Endodermal cell (in vitro differentiated cells): ENCODE data around the gene SBK1. TPM values are rescaled to one million over a fixed set of nuclear protein-coding genes. Genes with fewer than 3 reads are reported as not detected.

ENCODE experiments used
- DNase-seq: peaks from one replicate; pipeline ENCODE4 v3.0.0-alpha.2; 2017
- H3K27ac ChIP-seq: 2 replicates; pipeline ENCODE4 v1.5.1; 2013; ENCODE audit warnings: mild to moderate bottlenecking, low read depth, low read length, moderate library complexity
- H3K27me3 ChIP-seq: 2 replicates; pipeline ENCODE4 v1.6.1; 2013; ENCODE audit warnings: mild to moderate bottlenecking, low read length, moderate library complexity; ENCODE audit not compliant: insufficient read depth, control insufficient read depth, poor library complexity, severe bottlenecking
- H3K36me3 ChIP-seq: 2 replicates; pipeline ENCODE4 v1.7.0; 2013; ENCODE audit warnings: mild to moderate bottlenecking, low read length, moderate library complexity; ENCODE audit not compliant: control insufficient read depth, insufficient read depth
- H3K4me1 ChIP-seq: one replicate; pipeline ENCODE4 v1.7.0; 2013; ENCODE audit warnings: low read length; ENCODE audit not compliant: control insufficient read depth, insufficient read depth
- H3K4me3 ChIP-seq: 2 replicates; pipeline ENCODE4 v1.5.1; 2013; ENCODE audit warnings: mild to moderate bottlenecking, low read length, moderate library complexity
- H3K9ac ChIP-seq: 2 replicates; pipeline ENCODE4 v1.6.1; 2013; ENCODE audit warnings: mild to moderate bottlenecking, low read length, moderate library complexity; ENCODE audit not compliant: poor library complexity, severe bottlenecking; ENCODE audit errors: extremely low read depth
- H3K9me3 ChIP-seq: 2 replicates; pipeline ENCODE4 v1.6.1; 2013; ENCODE audit warnings: mild to moderate bottlenecking, low read length, moderate library complexity; ENCODE audit not compliant: control insufficient read depth
- H3K27ac Mint-ChIP-seq: 2 replicates; pipeline ENCODE4 v1.8.0; 2020; ENCODE audit warnings: mixed read lengths
- H3K27me3 Mint-ChIP-seq: 2 replicates; pipeline ENCODE4 v1.8.0; 2021; ENCODE audit warnings: mild to moderate bottlenecking, mixed read lengths; ENCODE audit not compliant: insufficient read depth
- H3K36me3 Mint-ChIP-seq: 2 replicates; pipeline ENCODE4 v1.8.0; 2020; ENCODE audit warnings: low read depth, mixed read lengths
- H3K4me1 Mint-ChIP-seq: 2 replicates; pipeline ENCODE4 v1.8.0; 2020; ENCODE audit warnings: mixed read lengths
- H3K4me3 Mint-ChIP-seq: 2 replicates; pipeline ENCODE4 v1.8.0; 2020; ENCODE audit warnings: mild to moderate bottlenecking, moderate library complexity, mixed read lengths
- H3K9me3 Mint-ChIP-seq: 2 replicates; pipeline ENCODE4 v1.8.0; 2020; ENCODE audit warnings: mild to moderate bottlenecking, mixed read lengths
- CTCF ChIP-seq: fragments of 200-600 bp; sonication (generic); conservative IDR thresholded peaks from 2 replicates; pipeline ENCODE4 v1.5.0; 2021; ENCODE audit warnings: antibody characterized with exemption, mild to moderate bottlenecking
- WGBS, 2 experiments: methylation state at CpG; one replicate each; pipeline versions ENCODE4 v1.1.5 to v1.1.7; 2013; ENCODE audit warnings: missing lambda C conversion rate in 2 of 2, mixed read lengths in 1 of 2; ENCODE audit not compliant: insufficient coverage in 1 of 2, insufficient read length in 1 of 2; 5-methylcytosine and 5-hydroxymethylcytosine counted together
- total RNA-seq, 2 donors: library from RNA; stranded (reverse); fragmentation: NEBNext Ultra II Directional in 1 of 2; extraction: Animal tissue kit (Norgen Biotek cat#: 25700) in 1 of 2; gene quantifications; 2 replicates in 1 of 2; 3 replicates in 1 of 2; pipeline ENCODE4 v1.2.1, GENCODE V29; 2021

SBK1 gene
- total RNA-seq, 2 donors from 2014 or later, result 55.9 to 62.5 TPM

- WGBS, 2 experiments, result 94 to 96% methylated on average over 7 to 9 of the region's 9 CpGs
- TF ChIP-seq CTCF, result no peak
- Histone ChIP-seq H3K27ac (no peak overlapping the region), H3K4me3 (no peak overlapping the region), H3K4me1 (no peaks in the 10 kb centered on the region), H3K9ac (no peak overlapping the region), H3K9me3 (no peaks in the 10 kb centered on the region), H3K27me3 (no peaks in the 10 kb centered on the region), H3K36me3 (peaks cover 9% of the 10 kb centered on the region)
- Mint-ChIP-seq H3K27ac (no peak overlapping the region), H3K36me3 (peaks cover 33% of the 10 kb centered on the region), H3K4me3 (no peak overlapping the region), H3K27me3 (no peaks in the 10 kb centered on the region), H3K4me1 (no peaks in the 10 kb centered on the region), H3K9me3 (no peaks in the 10 kb centered on the region)
- no peak for DNase-seq
Observed at GRCh38 chr16:28318042-28318744, 25.9 kb downstream of the SBK1 start.

- H3K4me3 Mint-ChIP-seq, result no peak overlapping the region
- H3K36me3 Mint-ChIP-seq, result peaks cover 29% of the 10 kb centered on the region
- H3K27ac Mint-ChIP-seq, result no peak overlapping the region
- no peaks in the 10 kb centered on the region for H3K27me3 Mint-ChIP-seq
- Histone ChIP-seq H3K27ac (no peak overlapping the region), H3K9me3 (no peaks in the 10 kb centered on the region), H3K4me3 (no peak overlapping the region), H3K9ac (no peak overlapping the region), H3K27me3 (no peaks in the 10 kb centered on the region), H3K36me3 (peaks cover 9% of the 10 kb centered on the region), H3K4me1 (no peaks in the 10 kb centered on the region)
- H3K4me1 Mint-ChIP-seq, result no peaks in the 10 kb centered on the region
- TF ChIP-seq CTCF, result no peak
- WGBS, 2 experiments, result 93 to 94% methylated on average over 10 to 26 of the region's 26 CpGs
- no peaks in the 10 kb centered on the region for H3K9me3 Mint-ChIP-seq
- no peak for DNase-seq
Observed at GRCh38 chr16:28319476-28320022, 27.2 kb downstream of the SBK1 start.

- WGBS, 2 experiments, result 96% methylated on average over 60 to 73 of the region's 73 CpGs
- H3K9me3 Mint-ChIP-seq, result no peaks in the 10 kb centered on the region
- H3K4me3 ChIP-seq, result no peak overlapping the region
Observed at GRCh38 chr16:28320023-28320561, 27.8 kb downstream of the SBK1 start.

More at GRCh38 chr16:28320023-28320561, 27.8 kb downstream of the SBK1 start:
- no peak for TF ChIP-seq CTCF
- H3K27me3 ChIP-seq, result no peaks in the 10 kb centered on the region
- Mint-ChIP-seq H3K27ac (no peak overlapping the region), H3K36me3 (peaks cover 24% of the 10 kb centered on the region), H3K4me3 (no peak overlapping the region), H3K27me3 (no peaks in the 10 kb centered on the region), H3K4me1 (no peaks in the 10 kb centered on the region)
- no peaks in the 10 kb centered on the region for H3K4me1 ChIP-seq
- H3K9ac ChIP-seq, result no peak overlapping the region
- H3K9me3 ChIP-seq, result no peaks in the 10 kb centered on the region
- DNase-seq, result no peak
- H3K27ac ChIP-seq, result no peak overlapping the region
- H3K36me3 ChIP-seq, result peaks cover 9% of the 10 kb centered on the region
